NCI-H1105 (cell line): Measurements from ENCODE around the gene NR1H3.
"Not testable (repeated sequence)": the region's sequence is repeated elsewhere in the genome, so short reads cannot be mapped to it uniquely, and the experiment has no call there.

ENCODE experiments used
- DNase-seq: peaks from one replicate; lab custom pipeline; 2025; lab: John Stamatoyannopoulos, UW

Gene NR1H3

DNA sequence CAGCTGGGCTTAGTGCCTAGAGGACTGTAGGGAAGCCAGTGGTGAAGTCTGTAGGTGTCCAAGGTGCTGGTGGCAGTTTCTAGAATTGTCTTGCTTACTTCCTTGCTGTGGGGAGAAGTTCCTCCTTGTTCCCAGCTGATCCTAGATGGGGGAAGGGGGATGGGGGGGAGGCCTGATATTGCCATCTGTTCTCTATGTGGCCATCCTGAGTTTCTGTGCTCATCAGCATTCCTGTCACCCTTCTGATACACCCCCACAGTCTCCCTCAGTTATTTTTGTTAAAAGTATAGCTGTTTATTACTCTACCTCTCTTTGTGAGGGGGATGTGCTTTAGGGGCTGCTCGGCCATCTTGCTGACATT lies 48.7 kb downstream of the NR1H3 start:
- DNase-seq, result no peak

- no peak for DNase-seq
Observed at GRCh38 chr11:47308050-47308823, 50.4 kb downstream of the NR1H3 start.

- DNase-seq, result no peak
Observed at GRCh38 chr11:47314992-47315391, 57.2 kb downstream of the NR1H3 start.

- not testable (repeated sequence) for DNase-seq
Observed at GRCh38 chr11:47316501-47316900, 58.7 kb downstream of the NR1H3 start.

- DNase-seq, result no peak
Observed at GRCh38 chr11:47317064-47317828, 59.5 kb downstream of the NR1H3 start.

DNA sequence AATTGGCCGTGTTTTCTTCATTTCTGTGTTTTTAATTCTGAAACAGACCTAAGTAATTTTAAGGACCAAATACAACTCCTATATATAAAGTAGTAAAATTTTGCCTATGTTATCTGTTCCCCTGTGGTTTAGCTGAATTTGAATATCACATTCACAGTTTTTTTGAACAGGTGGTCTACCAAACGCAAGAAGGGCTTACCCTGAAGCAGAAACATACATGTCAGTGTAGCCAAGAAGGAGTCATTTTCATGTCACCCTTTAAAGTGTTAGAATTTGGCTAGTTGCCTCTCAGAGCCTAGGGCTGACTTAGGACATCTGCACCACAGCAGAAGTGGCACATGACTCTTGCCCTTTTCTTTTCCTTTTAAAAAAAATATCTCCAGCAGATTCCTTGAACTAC lies 60.4 kb downstream of the NR1H3 start:
- no peak for DNase-seq
